Activated CD4-positive, alpha-beta T cell treated with anti-CD3 and anti-CD28 coated beads for 4 hours (primary cell): ENCODE measurements around the gene COA1.
"Not testable (repeated sequence)": the region's sequence is repeated elsewhere in the genome, so short reads cannot be mapped to it uniquely, and the experiment has no call there.

Source experiments
- DNase-seq, 2 donors: peaks; one replicate each; pipeline ENCODE4 v3.0.0-alpha.2; 2020

COA1 gene

GRCh38 chr7:43626695-43627094, 102.6 kb downstream of the COA1 start:
- no peak for DNase-seq

- DNase-seq: no peak
Observed at GRCh38 chr7:43625980-43626379, 103.3 kb downstream of the COA1 start.

GRCh38 chr7:43625453-43625852, 103.9 kb downstream of the COA1 start:
- DNase-seq: peak in 1 of 2 donors; percentile 18

- no peak for DNase-seq
Observed at GRCh38 chr7:43624156-43624555, 105.2 kb downstream of the COA1 start.

- DNase-seq: no peak
Observed at GRCh38 chr7:43621729-43622448, 107.4 kb downstream of the COA1 start.

GRCh38 chr7:43619213-43620012, 109.9 kb downstream of the COA1 start:
- no peak for DNase-seq

- DNase-seq: no peak
Observed at GRCh38 chr7:43618073-43618472, 111.2 kb downstream of the COA1 start.

- DNase-seq: no peak
Observed at GRCh38 chr7:43616977-43617376, 112.3 kb downstream of the COA1 start.

- no peak for DNase-seq
Observed at GRCh38 chr7:43615558-43616145, 113.7 kb downstream of the COA1 start.

GRCh38 chr7:43612599-43613589, 116.4 kb downstream of the COA1 start:
- no peak for DNase-seq

- no peak for DNase-seq
Observed at GRCh38 chr7:43612128-43612527, 117.2 kb downstream of the COA1 start.

- no peak for DNase-seq
Observed at GRCh38 chr7:43609097-43609496, 120.2 kb downstream of the COA1 start.

GRCh38 chr7:43604251-43604650, 125.1 kb downstream of the COA1 start:
- no peak for DNase-seq

- no peak for DNase-seq
Observed at GRCh38 chr7:43602256-43602655, 127.1 kb downstream of the COA1 start.

- no peak for DNase-seq
Observed at GRCh38 chr7:43600056-43600455, 129.3 kb downstream of the COA1 start.

- DNase-seq: not testable (repeated sequence)
Observed at GRCh38 chr7:43596426-43596825, 132.9 kb downstream of the COA1 start.

GRCh38 chr7:43594020-43594419, 135.3 kb downstream of the COA1 start:
- DNase-seq: no peak

GRCh38 chr7:43593010-43593409, 136.3 kb downstream of the COA1 start:
- DNase-seq: no peak

- DNase-seq: no peak
Observed at GRCh38 chr7:43592326-43592725, 137.0 kb downstream of the COA1 start.

- DNase-seq: no peak
Observed at GRCh38 chr7:43591558-43592180, 137.7 kb downstream of the COA1 start.

- no peak for DNase-seq
Observed at GRCh38 chr7:43590862-43591557, 138.3 kb downstream of the COA1 start.

- DNase-seq: no peak
Observed at GRCh38 chr7:43589728-43590127, 139.6 kb downstream of the COA1 start.
